HCT116 (cell line): ENCODE measurements around the gene HAND1. TPM values are rescaled to one million over a fixed set of nuclear protein-coding genes. Genes with fewer than 3 reads are reported as not detected.

Source experiments
- ATAC-seq: fragments of 200-7000 bp; cut with Tn5 transposase; 2 replicates; pipeline ENCODE4 v1.9.1; 2020; ENCODE audit warnings: mild to moderate bottlenecking, moderate library complexity
- BruUV-seq: library from RNA; stranded (reverse); fragments of 400-500 nt; replicated peaks from 2 replicates; lab custom pipeline; 2021; lab: Mats Ljungman, UMichigan
- CTCF ChIA-PET: fragments of 300-600 bp; sonication (Branson Sonifier 250); formaldehyde crosslinking; loops from one replicate; lab custom pipeline; 2021; ENCODE audit warnings: antibody characterized with exemption; lab: Charles Lee
- POLR2A ChIA-PET: fragments of 300-600, 350-600 bp; sonication (Branson Sonifier 250); formaldehyde crosslinking; loops from one replicate; lab custom pipeline; 2021; ENCODE audit warnings: antibody characterized with exemption; lab: Charles Lee
- RAD21 ChIA-PET, 2 experiments: fragments of 300-600 bp; sonication (Branson Sonifier 250); formaldehyde crosslinking; loops; one replicate each; lab custom pipeline; 2023; ENCODE audit warnings: low total read pairs in 2 of 2; ENCODE audit not compliant: uncharacterized antibody in 2 of 2, unreplicated experiment in 2 of 2, low non-redundant PET in 1 of 2; lab: Charles Lee
- DNase-seq: peaks from one replicate; pipeline ENCODE4 v3.0.0-alpha.2; 2010; ENCODE audit warnings: low read depth, low spot score
- H2AFZ ChIP-seq: fragments of 200-600 bp; shearing (Covaris generic), sonication (generic); 2 replicates; pipeline ENCODE4 v1.6.1; 2017; ENCODE audit warnings: low read depth, mixed run types, mixed read lengths, antibody characterized with exemption, low read length; ENCODE audit not compliant: poor library complexity, severe bottlenecking
- H3K27ac ChIP-seq: 2 replicates; pipeline ENCODE4 v1.5.1; 2012; ENCODE audit warnings: low read depth, low read length
- H3K27me3 ChIP-seq: fragments of 200-600 bp; sonication (generic); 2 replicates; pipeline ENCODE4 v1.6.1; 2016; ENCODE audit warnings: mixed run types, low read length, mixed read lengths; ENCODE audit not compliant: insufficient read depth
- H3K36me3 ChIP-seq, 2 experiments: fragments of 200-500 bp in 1 of 2; fragments of 200-600 bp in 1 of 2; sonication (Bioruptor generic) in 1 of 2; sonication (generic) in 1 of 2; 2 replicates each; pipeline versions ENCODE4 v1.5.1 to v1.6.1; 2014 to 2016; ENCODE audit warnings: low read length in 2 of 2, inconsistent platforms in 1 of 2, mixed read lengths in 1 of 2, mixed run types in 1 of 2; ENCODE audit not compliant: insufficient read depth in 2 of 2, control insufficient read depth in 1 of 2
- H3K4me1 ChIP-seq, 2 experiments: fragments of 200-600 bp in 1 of 2; sonication (generic) in 1 of 2; 2 replicates each; pipeline versions ENCODE4 v1.5.1 to v1.6.1; 2012 to 2017; ENCODE audit warnings: low read length in 2 of 2, inconsistent platforms in 1 of 2, mild to moderate bottlenecking in 1 of 2, mixed read lengths in 1 of 2, mixed run types in 1 of 2, moderate library complexity in 1 of 2; ENCODE audit not compliant: insufficient read depth in 2 of 2, control insufficient read depth in 1 of 2
- H3K4me2 ChIP-seq: fragments of 200-600 bp; sonication (generic); 2 replicates; pipeline ENCODE4 v1.6.1; 2017; ENCODE audit warnings: mixed run types, low read length, mixed read lengths
- H3K4me3 ChIP-seq, 2 experiments: fragments of 200-600 bp in 1 of 2; sonication (generic) in 1 of 2; replicated peaks in 1 of 2; 2 replicates each; pipeline ENCODE4 v1.5.1; 2011 to 2016; ENCODE audit warnings: low read length in 2 of 2, control low read depth in 1 of 2, low read depth in 1 of 2, mild to moderate bottlenecking in 1 of 2, mixed read lengths in 1 of 2, mixed run types in 1 of 2
- H3K79me2 ChIP-seq: fragments of 200-600 bp; sonication (generic); 2 replicates; pipeline ENCODE4 v1.6.1; 2017; ENCODE audit warnings: mild to moderate bottlenecking, mixed run types, low read length, moderate library complexity, mixed read lengths; ENCODE audit not compliant: insufficient read depth
- H3K9ac ChIP-seq: fragments of 200-600 bp; sonication (generic); 2 replicates; pipeline ENCODE4 v1.6.1; 2016; ENCODE audit warnings: low read length, mixed read lengths
- H3K9me2 ChIP-seq: fragments of 200-600 bp; sonication (generic), shearing (Covaris generic); 2 replicates; pipeline ENCODE4 v1.6.1; 2017; ENCODE audit warnings: mixed run types, mild to moderate bottlenecking, moderate library complexity; ENCODE audit not compliant: insufficient read depth
- H3K9me3 ChIP-seq, 2 experiments: fragments of 200-500 bp in 1 of 2; fragments of 200-600 bp in 1 of 2; sonication (Bioruptor generic) in 1 of 2; sonication (generic) in 1 of 2; 2 replicates each; pipeline ENCODE4 v1.6.1; 2014 to 2017; ENCODE audit warnings: low read length in 2 of 2, mixed read lengths in 2 of 2, inconsistent platforms in 1 of 2, low read depth in 1 of 2, mild to moderate bottlenecking in 1 of 2, mixed run types in 1 of 2, moderate library complexity in 1 of 2; ENCODE audit not compliant: control insufficient read depth in 1 of 2, insufficient read depth in 1 of 2
- H4K20me1 ChIP-seq: fragments of 200-600 bp; sonication (generic), shearing (Covaris generic); 2 replicates; pipeline ENCODE4 v1.6.1; 2017; ENCODE audit warnings: mixed run types, mild to moderate bottlenecking, moderate library complexity; ENCODE audit not compliant: insufficient read depth
- ELF1 ChIP-seq: IDR thresholded peaks from 2 replicates; pipeline ENCODE4 v1.6.1; 2012; ENCODE audit warnings: low read depth, borderline replicate concordance
- EZH2 ChIP-seq: fragments of 200-600 bp; sonication (generic); IDR thresholded peaks from 2 replicates; pipeline ENCODE4 v1.6.1; 2017; ENCODE audit warnings: antibody characterized with exemption, mixed run types
- EZH2phosphoT487 ChIP-seq: fragments of 200-600 bp; IDR thresholded peaks from 2 replicates; pipeline ENCODE4 v1.6.1; 2018; ENCODE audit warnings: antibody characterized with exemption, borderline replicate concordance
- JUND ChIP-seq: IDR thresholded peaks from 2 replicates; pipeline ENCODE4 v1.6.1; 2012
- POLR2AphosphoS5 ChIP-seq: IDR thresholded peaks from 2 replicates; pipeline ENCODE4 v1.6.1; 2011; ENCODE audit warnings: mild to moderate bottlenecking, low read depth, low read length, moderate library complexity
- RAD21 ChIP-seq: IDR thresholded peaks from 2 replicates; pipeline ENCODE4 v1.6.1; 2012; ENCODE audit warnings: low read depth, mild to moderate bottlenecking
- REST ChIP-seq: IDR thresholded peaks from 2 replicates; pipeline ENCODE4 v1.6.1; 2012; ENCODE audit warnings: low read depth
- SIN3A ChIP-seq: IDR thresholded peaks from 2 replicates; pipeline ENCODE4 v1.6.1; 2012; ENCODE audit warnings: low read depth
- SP1 ChIP-seq: IDR thresholded peaks from 2 replicates; pipeline ENCODE4 v1.6.1; 2012; ENCODE audit warnings: low read depth
- SRF ChIP-seq: IDR thresholded peaks from 2 replicates; pipeline ENCODE4 v1.6.1; 2012; ENCODE audit warnings: low read depth
- YY1 ChIP-seq: IDR thresholded peaks from 2 replicates; pipeline ENCODE4 v1.6.1; 2011; ENCODE audit warnings: low read length, low read depth, moderate library complexity, mild to moderate bottlenecking; ENCODE audit not compliant: insufficient replicate concordance; ENCODE audit errors: extremely low read depth
- ZBTB33 ChIP-seq: IDR thresholded peaks from 2 replicates; pipeline ENCODE4 v1.6.1; 2011; ENCODE audit warnings: mild to moderate bottlenecking, low read length, moderate library complexity; ENCODE audit not compliant: insufficient replicate concordance; ENCODE audit errors: extremely low read depth
- ZFX ChIP-seq: fragments of 450-650 bp; IDR thresholded peaks from 2 replicates; pipeline ENCODE4 v1.6.1; 2017
- intact Hi-C: fragments of 100-400 bp; cut with micrococcal nuclease; formaldehyde crosslinking; loops from 2 replicates; pipeline ENCODE4 v1.10.0; 2022
- total RNA-seq: library from RNA; stranded (reverse); gene quantifications from one replicate; pipeline ENCODE4 v1.2.1, GENCODE V29; 2021; ENCODE audit not compliant: unreplicated experiment

Gene HAND1
- total RNA-seq, 1 experiment from 2014 or later, result not detected

- H3K27me3 ChIP-seq, result no peaks in the 10 kb centered on the region
- H3K4me1 ChIP-seq, result peaks cover 2 to 7% of the 10 kb centered on the region in 2 experiments; a peak in 3 of 4 replicates
- POLR2A ChIA-PET, result no interaction called here
- no peaks in the 10 kb centered on the region for H3K9me3 ChIP-seq
- ATAC-seq (no peak), DNase-seq (no peak)
- no peak overlapping the region for H2AFZ ChIP-seq
- intact Hi-C loops, result no loop called here
- no peaks in the 10 kb centered on the region for H3K9me2 ChIP-seq
- TF ChIP-seq JUND (no peak), SIN3A (no peak), ZBTB33 (no peak), RAD21 (no peak), SRF (no peak), EZH2phosphoT487 (no peak), EZH2 (no peak)
- H3K79me2 ChIP-seq, result peaks cover 13% of the 10 kb centered on the region
- H3K4me2 ChIP-seq, result no peak overlapping the region
- no peak overlapping the region for H3K4me3 ChIP-seq
- RAD21 ChIA-PET, result no interaction called here
- H3K36me3 ChIP-seq, result peaks cover 3 to 8% of the 10 kb centered on the region in 2 experiments; a peak in 2 of 4 replicates
- H3K9ac ChIP-seq, result no peak overlapping the region
- no peaks in the 10 kb centered on the region for H4K20me1 ChIP-seq
- CTCF ChIA-PET, result no interaction called here
- no TSS peak for BruUV-seq
- H3K27ac ChIP-seq, result no peak overlapping the region
Observed at GRCh38 chr5:154451957-154452356, 26.1 kb downstream of the HAND1 start.

GRCh38 chr5:154449786-154450185 lies 28.2 kb downstream of the HAND1 start:
- intact Hi-C loops, result no loop called here
- H3K4me1 ChIP-seq, result peaks cover 3 to 15% of the 10 kb centered on the region in 2 experiments; a peak in 3 of 4 replicates
- POLR2A ChIA-PET, result no interaction called here
- no peak overlapping the region for H3K4me3 ChIP-seq
- H3K27ac ChIP-seq, result no peak overlapping the region
- no peaks in the 10 kb centered on the region for H3K27me3 ChIP-seq
- no peak overlapping the region for H2AFZ ChIP-seq
- CTCF ChIA-PET, result no interaction called here
- no TSS peak for BruUV-seq
- H3K9me2 ChIP-seq, result no peaks in the 10 kb centered on the region
- H4K20me1 ChIP-seq, result no peaks in the 10 kb centered on the region
- RAD21 ChIA-PET, result no interaction called here
- no peak overlapping the region for H3K9ac ChIP-seq
- DNase-seq (no peak), ATAC-seq (no peak)
- H3K4me2 ChIP-seq, result no peak overlapping the region
- H3K79me2 ChIP-seq, result peaks cover 21% of the 10 kb centered on the region
- no peaks in the 10 kb centered on the region for H3K9me3 ChIP-seq
- H3K36me3 ChIP-seq, result peaks cover 0 to 6% of the 10 kb centered on the region in 2 experiments; a peak in 2 of 4 replicates
- TF ChIP-seq SP1 (no peak), ZFX (no peak), ZBTB33 (no peak), EZH2 (no peak), ELF1 (no peak), POLR2AphosphoS5 (no peak), REST (no peak), YY1 (no peak), SRF (no peak)
